CD1c-positive myeloid dendritic cell (primary cell): Measurements from ENCODE around the gene C20orf202.
A peak's percentile ranks its signal among the peaks of the same experiment; 100 is the strongest.
"Not testable (repeated sequence)": the region's sequence is repeated elsewhere in the genome, so short reads cannot be mapped to it uniquely, and the experiment has no call there.

ENCODE experiments used
- DNase-seq: peaks from one replicate; pipeline ENCODE4 v3.0.0-alpha.2; 2016; ENCODE audit errors: extremely low spot score

Gene C20orf202

DNA sequence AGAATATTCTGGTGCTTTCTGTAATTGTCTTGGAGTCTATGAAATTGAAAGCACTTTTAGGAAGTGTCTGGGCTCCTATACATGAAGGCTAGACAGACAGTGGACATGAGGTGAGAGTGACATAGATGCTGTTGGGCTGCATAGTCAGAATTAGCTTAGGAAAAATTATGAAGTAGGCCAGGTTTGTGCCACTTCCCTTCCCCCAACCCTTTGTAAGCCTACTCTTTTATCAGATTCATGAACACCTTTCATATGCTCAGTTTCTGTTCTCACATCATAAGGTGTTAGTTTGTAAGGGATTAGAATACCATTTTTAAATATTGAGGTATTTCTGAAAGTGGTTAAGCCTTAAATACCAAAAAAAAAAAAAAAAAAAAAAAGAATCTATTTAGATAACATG is 44.4 kb downstream of the C20orf202 start:
- no peak for DNase-seq

DNA sequence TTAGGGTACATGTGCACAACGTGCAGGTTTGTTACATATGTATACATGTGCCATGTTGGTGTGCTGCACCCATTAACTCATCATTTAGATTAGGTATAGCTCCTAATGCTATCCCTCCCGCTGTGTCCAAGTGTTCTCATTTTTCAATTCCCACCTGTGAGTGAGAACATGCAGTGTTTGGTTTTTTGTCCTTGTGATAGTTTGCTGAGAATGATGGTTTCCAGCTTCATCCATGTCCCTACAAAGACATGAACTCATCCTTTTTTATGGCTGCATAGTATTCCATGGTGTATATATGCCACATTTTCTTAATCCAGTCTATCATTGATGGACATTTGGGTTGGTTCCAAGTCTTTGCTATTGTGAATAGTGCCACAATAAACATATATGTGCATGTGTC is 47.0 kb downstream of the C20orf202 start:
- DNase-seq = not testable (repeated sequence)

DNA sequence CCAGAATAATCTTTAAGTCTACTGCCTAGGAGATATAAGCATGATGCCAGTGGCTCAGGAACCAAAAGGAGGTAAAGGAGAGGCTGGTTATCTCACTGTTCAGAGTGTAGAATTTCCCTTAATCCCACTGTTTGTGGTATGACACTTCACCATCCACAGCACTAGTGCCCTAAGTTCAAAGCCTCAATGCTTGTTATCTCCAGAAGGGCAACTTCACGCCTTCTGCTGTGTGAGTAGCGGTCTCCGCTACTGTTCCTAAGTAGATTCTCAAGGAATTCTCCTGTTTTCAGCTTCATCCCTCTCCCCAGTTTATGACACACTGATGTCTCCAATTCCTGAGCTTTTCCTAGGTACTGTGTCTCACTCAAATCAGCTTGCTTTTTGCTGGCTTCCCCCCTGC is 49.2 kb downstream of the C20orf202 start:
- DNase-seq = no peak

DNA sequence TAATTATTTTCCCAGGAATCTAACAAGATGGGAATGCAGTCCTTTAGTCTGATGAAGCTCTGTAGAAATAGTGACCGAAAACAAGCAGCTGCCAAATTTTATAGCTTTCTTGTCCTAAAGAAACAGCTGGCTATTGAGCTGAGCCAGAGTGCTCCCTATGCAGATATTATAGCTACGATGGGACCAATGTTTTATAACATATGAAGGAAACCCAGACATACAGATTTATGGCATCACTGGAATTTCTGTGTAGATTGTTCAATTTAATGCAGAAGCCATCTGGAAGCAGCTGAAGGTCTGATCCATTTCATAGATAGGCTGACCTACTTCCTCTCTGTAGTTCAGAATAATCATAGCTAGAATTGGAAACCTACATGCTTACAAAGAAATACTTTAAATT is 51.0 kb downstream of the C20orf202 start:
- DNase-seq = no peak

DNA sequence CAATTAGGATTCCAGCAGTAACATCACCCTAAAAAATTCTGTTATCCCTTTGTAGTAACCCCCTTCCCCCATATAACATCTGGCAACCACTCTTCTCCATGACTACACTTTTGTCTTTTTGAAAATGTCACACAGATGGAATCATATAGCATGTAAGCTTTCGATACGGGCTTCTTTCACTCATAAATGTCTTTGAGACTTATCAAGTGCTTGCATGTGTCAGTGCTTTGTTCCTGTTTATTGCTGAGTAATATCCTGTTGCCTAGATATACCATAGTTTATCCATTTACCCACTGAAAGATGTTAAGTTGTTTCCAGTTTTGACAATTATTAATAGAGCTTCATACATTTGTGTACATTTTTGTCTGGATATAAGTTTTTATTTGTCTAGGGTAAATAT is 52.4 kb downstream of the C20orf202 start:
- DNase-seq = peak; percentile 4
